MCF 10A (cell line): ENCODE measurements around the gene CMPK2. TPM values are rescaled to one million over a fixed set of nuclear protein-coding genes. Genes with fewer than 3 reads are reported as not detected.

Source experiments
- BruUV-seq: library from RNA; stranded (reverse); fragments of 400-500 nt; replicated peaks from 2 replicates; lab custom pipeline; 2021; lab: Mats Ljungman, UMichigan
- CTCF ChIA-PET: fragments of 300-600 bp; sonication (Branson Sonifier 250); formaldehyde crosslinking; extraction: SDS; loops from one replicate; lab custom pipeline; 2021; ENCODE audit warnings: antibody characterized with exemption, inconsistent platforms; lab: Yijun Ruan, JAX
- POLR2A ChIA-PET: fragments of 300-600, 350-650 bp; sonication (Branson Sonifier 250); formaldehyde crosslinking; extraction: SDS; loops from one replicate; lab custom pipeline; 2020; ENCODE audit warnings: antibody characterized with exemption, inconsistent platforms; lab: Yijun Ruan, JAX
- DNase-seq: peaks from one replicate; pipeline ENCODE4 v3.0.0-alpha.2; 2018; ENCODE audit not compliant: unreplicated experiment
- H3K27ac Mint-ChIP-seq: one replicate; pipeline ENCODE4 v1.8.0; 2022; ENCODE audit warnings: mild to moderate bottlenecking, low read depth, mixed read lengths; ENCODE audit not compliant: unreplicated experiment
- H3K27me3 Mint-ChIP-seq: one replicate; pipeline ENCODE4 v1.8.0; 2022; ENCODE audit warnings: mixed read lengths; ENCODE audit not compliant: insufficient read depth, unreplicated experiment
- H3K36me3 Mint-ChIP-seq: one replicate; pipeline ENCODE4 v1.8.0; 2022; ENCODE audit warnings: mild to moderate bottlenecking, moderate library complexity, mixed read lengths; ENCODE audit not compliant: insufficient read depth, unreplicated experiment
- H3K4me1 Mint-ChIP-seq: one replicate; pipeline ENCODE4 v1.8.0; 2022; ENCODE audit warnings: mixed read lengths; ENCODE audit not compliant: insufficient read depth, unreplicated experiment
- H3K4me3 Mint-ChIP-seq: one replicate; pipeline ENCODE4 v1.8.0; 2022; ENCODE audit warnings: mild to moderate bottlenecking, moderate library complexity, mixed read lengths; ENCODE audit not compliant: unreplicated experiment
- H3K9me3 Mint-ChIP-seq: one replicate; pipeline ENCODE4 v1.8.0; 2022; ENCODE audit warnings: mixed read lengths; ENCODE audit not compliant: unreplicated experiment
- intact Hi-C: fragments of 100-400 bp; cut with micrococcal nuclease; formaldehyde crosslinking; loops from 2 replicates; pipeline ENCODE4 v1.14.1; 2022
- total RNA-seq: library from RNA; stranded (reverse); gene quantifications from 2 replicates; pipeline ENCODE4 v1.2.3, GENCODE V29; 2022
- TF ChIP-seq, protein P1 (sequence below): fragments of 200-600 bp; IDR thresholded peaks from one replicate; pipeline ENCODE4 v1.8.0; 2022; ENCODE audit warnings: antibody characterized with exemption, mild to moderate bottlenecking; ENCODE audit not compliant: unreplicated experiment

Gene CMPK2
- total RNA-seq, 1 experiment from 2014 or later, result 0.40 TPM

DNA sequence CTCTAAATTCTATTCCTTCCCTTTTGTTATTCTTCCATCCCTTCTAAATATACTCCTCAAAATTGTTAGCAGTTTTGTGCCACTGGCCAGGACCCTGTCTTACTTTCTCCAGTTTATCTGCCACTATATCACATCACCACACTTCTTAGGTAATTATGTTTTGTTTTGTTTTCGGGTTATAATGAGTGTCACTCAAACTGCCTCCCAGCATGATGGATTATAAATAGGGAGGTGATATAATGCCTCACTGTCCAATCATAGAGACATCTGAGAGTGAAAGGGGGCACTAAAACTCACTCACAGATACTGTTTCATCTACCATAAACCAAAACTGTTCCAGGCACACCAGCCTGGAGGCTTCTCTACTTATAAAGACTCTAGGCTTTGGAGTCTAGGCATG, 15.3 kb upstream of the CMPK2 start:
- Mint-ChIP-seq H3K36me3 (no peaks in the 10 kb centered on the region), H3K4me1 (no peaks in the 10 kb centered on the region), H3K27ac (no peak overlapping the region), H3K9me3 (peaks cover 8% of the 10 kb centered on the region), H3K4me3 (no peak overlapping the region), H3K27me3 (peaks cover 60% of the 10 kb centered on the region)
- POLR2A ChIA-PET, result no interaction called here
- BruUV-seq, result no TSS peak
- intact Hi-C loops, result no loop called here
- CTCF ChIA-PET, result no interaction called here
- TF ChIP-seq, protein P1, sequence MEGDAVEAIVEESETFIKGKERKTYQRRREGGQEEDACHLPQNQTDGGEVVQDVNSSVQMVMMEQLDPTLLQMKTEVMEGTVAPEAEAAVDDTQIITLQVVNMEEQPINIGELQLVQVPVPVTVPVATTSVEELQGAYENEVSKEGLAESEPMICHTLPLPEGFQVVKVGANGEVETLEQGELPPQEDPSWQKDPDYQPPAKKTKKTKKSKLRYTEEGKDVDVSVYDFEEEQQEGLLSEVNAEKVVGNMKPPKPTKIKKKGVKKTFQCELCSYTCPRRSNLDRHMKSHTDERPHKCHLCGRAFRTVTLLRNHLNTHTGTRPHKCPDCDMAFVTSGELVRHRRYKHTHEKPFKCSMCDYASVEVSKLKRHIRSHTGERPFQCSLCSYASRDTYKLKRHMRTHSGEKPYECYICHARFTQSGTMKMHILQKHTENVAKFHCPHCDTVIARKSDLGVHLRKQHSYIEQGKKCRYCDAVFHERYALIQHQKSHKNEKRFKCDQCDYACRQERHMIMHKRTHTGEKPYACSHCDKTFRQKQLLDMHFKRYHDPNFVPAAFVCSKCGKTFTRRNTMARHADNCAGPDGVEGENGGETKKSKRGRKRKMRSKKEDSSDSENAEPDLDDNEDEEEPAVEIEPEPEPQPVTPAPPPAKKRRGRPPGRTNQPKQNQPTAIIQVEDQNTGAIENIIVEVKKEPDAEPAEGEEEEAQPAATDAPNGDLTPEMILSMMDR, result no peak
- no peak for DNase-seq

DNA sequence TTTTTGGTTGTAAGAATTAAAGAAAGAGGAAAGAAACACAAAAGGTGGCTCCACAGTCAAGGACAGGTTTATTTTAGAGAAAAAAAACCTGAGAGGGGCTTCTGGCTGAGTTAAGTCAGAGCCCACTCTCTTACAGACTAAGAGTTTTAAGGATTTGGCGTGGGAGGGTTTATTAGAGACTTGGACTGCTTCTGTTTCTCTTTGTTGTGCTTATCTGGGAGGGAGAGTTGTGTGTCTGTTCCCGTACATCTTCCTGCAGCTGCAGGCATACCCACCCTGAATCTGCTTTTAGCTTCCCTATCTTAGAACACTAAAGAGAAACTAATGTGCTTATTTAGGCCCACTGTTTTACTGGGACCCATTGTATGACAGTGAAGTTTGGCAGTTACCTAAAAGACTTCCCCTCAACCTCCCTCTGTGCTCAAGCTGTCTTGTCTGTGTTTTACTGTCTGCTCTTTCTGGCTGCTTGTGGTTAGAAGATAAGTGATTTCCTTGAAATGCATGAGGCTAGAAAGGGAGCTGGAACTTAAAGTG, 14.6 kb upstream of the CMPK2 start:
- CTCF ChIA-PET, result no interaction called here
- no peaks in the 10 kb centered on the region for H3K4me1 Mint-ChIP-seq
- TF ChIP-seq, protein P1, result no peak
- H3K9me3 Mint-ChIP-seq, result peaks cover 8% of the 10 kb centered on the region
- H3K36me3 Mint-ChIP-seq, result no peaks in the 10 kb centered on the region
- POLR2A ChIA-PET, result no interaction called here
- no peak overlapping the region for H3K27ac Mint-ChIP-seq
- intact Hi-C loops, result no loop called here
- DNase-seq, result no peak
- H3K27me3 Mint-ChIP-seq, result peaks cover 60% of the 10 kb centered on the region
- no TSS peak for BruUV-seq
- H3K4me3 Mint-ChIP-seq, result no peak overlapping the region

DNA sequence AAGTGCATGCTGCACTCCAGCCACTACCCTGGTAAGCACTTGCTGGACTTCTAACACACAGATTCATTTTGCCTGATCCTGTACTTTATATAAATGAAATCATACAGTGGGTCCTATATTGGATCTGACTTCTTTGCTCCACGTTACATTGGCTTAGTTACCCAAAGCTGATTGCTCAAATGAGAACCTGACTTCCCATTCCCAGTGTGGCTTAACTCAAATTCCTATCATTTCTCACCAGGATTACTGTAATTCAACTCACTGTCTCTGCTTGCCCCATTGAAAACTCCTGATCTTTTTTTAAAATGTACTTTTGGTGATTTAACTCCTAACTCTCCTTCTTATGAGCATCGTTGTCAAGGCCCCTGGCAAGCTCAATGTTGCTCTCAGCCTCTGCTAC, 13.3 kb upstream of the CMPK2 start:
- POLR2A ChIA-PET, result interaction anchor here (0.7 kb wide), 1 partner anchor 12 kb away, joined by 3 read pairs; no protein-coding TSS in a partner anchor
- intact Hi-C loops, result no loop called here
- TF ChIP-seq, protein P1, result no peak
- DNase-seq, result no peak
- H3K4me3 Mint-ChIP-seq, result no peak overlapping the region
- H3K36me3 Mint-ChIP-seq, result no peaks in the 10 kb centered on the region
- no peaks in the 10 kb centered on the region for H3K4me1 Mint-ChIP-seq
- peaks cover 53% of the 10 kb centered on the region for H3K27me3 Mint-ChIP-seq
- H3K9me3 Mint-ChIP-seq, result peaks cover 6% of the 10 kb centered on the region
- CTCF ChIA-PET, result interaction anchor here (0.6 to 4.0 kb wide), 4 partner anchors 12 to 220 kb away, joined by 3 to 26 read pairs (median 4); partner anchors contain the start of gene CMPK2
- H3K27ac Mint-ChIP-seq, result no peak overlapping the region
- no TSS peak for BruUV-seq

DNA sequence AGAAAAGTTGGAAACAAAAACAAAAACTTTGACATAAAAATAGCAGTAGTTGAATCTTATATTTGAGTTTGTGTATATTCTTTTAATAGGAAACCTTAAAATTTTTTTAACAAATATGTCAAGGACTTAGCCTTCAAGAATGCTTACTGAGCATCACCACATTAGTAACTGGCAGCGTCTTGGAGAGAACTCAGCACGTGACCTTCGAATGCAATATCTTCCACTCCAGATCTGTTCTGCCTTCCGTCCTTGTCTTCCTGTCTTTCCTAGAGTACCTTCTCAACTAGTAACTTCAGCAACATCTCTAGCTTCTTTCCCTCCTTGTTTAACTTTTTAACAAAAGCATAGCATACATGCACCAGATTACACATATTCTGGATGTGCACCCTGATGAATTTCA, 12.8 kb upstream of the CMPK2 start:
- POLR2A ChIA-PET, result no interaction called here
- BruUV-seq, result no TSS peak
- H3K27me3 Mint-ChIP-seq, result peaks cover 49% of the 10 kb centered on the region
- TF ChIP-seq, protein P1, result no peak
- H3K9me3 Mint-ChIP-seq, result peaks cover 7% of the 10 kb centered on the region
- no peak for DNase-seq
- no peak overlapping the region for H3K27ac Mint-ChIP-seq
- H3K4me3 Mint-ChIP-seq, result no peak overlapping the region
- H3K4me1 Mint-ChIP-seq, result no peaks in the 10 kb centered on the region
- H3K36me3 Mint-ChIP-seq, result no peaks in the 10 kb centered on the region
- CTCF ChIA-PET, result interaction anchor here (1.2 to 4.0 kb wide), 3 partner anchors 12 to 19 kb away, joined by 3 to 26 read pairs (median 4); partner anchors contain the start of gene CMPK2
- intact Hi-C loops, result no loop called here
